Dedifferentiated amniotic fluid mesenchymal stem cell (primary cell): ENCODE measurements around the gene GJA10.

Experiments used
- DNase-seq: peaks from one replicate; pipeline ENCODE4 v3.0.0-alpha.2; 2016; ENCODE audit errors: extremely low spot score

Gene GJA10

GRCh38 chr6:89917216-89917615, 22.9 kb downstream of the GJA10 start:
- DNase-seq = no peak

DNA sequence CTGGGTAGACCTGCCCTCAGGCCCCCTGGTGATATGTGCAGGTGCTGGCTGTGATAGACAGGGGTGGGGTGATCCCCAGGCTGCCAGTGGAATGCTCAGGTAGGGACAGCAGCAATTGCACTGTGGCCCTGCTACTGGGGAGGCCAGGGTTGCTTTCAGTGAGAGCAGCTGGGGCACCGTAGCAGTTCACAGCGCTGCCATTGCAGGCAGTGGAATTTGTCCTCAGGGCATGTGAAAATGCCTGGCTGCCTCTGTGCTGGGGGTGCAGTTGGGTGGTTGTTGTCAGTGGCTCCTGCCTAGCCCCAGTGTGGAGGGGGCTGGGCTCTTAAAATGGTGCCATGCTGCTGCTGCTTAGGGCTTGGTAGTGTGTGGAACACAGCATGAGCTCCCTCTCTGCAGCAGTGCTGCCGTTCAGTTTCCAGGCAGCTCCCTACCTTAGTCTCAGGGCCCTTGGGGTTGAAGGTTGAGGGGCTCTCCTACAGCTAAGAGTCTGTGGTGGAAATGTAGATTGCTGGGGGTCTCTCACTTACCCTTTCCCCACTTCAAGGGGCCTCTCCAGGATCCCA, 23.6 kb downstream of the GJA10 start:
- no peak for DNase-seq

- DNase-seq = no peak
Measured at GRCh38 chr6:89921197-89921596, 26.9 kb downstream of the GJA10 start.

DNA sequence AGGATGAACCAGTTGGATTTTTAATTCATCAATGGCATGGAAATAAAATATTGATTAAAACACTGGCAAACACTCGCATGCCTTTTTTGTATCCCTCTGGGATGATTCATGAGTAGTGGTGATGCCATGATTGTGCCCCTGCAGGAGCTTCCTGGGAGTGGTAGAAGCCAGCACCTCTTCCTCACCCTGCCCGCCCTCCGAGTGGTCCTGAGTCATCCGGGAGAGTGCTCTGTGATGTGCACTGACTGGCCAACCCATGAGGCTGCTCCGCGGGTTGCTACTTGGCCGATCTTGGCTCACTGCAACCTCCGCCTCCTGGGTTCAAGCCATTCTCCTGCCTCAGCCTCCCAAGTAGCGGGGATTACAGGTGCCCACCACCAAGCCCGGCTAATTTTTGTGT, 27.4 kb downstream of the GJA10 start:
- DNase-seq = no peak

- no peak for DNase-seq
Measured at GRCh38 chr6:89924231-89924630, 30.0 kb downstream of the GJA10 start.

DNA sequence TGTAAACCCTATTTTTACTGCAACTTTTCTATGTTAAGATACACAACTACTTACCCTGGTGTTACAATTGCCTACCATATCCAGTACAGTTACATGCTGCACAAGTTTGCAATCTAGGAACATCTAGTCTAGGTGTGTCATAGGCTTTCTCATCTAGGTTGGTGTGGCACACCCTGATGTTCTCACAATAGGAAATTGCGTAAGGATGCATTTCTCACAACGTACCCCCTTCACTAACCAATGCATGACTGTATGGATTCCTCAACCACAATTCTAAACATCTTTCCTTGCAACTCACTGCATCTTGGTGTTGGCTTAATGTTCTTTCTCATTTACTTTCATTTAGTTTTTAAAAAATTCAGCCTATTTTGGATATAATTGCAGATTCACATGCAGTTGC, 31.6 kb downstream of the GJA10 start:
- DNase-seq = no peak

DNA sequence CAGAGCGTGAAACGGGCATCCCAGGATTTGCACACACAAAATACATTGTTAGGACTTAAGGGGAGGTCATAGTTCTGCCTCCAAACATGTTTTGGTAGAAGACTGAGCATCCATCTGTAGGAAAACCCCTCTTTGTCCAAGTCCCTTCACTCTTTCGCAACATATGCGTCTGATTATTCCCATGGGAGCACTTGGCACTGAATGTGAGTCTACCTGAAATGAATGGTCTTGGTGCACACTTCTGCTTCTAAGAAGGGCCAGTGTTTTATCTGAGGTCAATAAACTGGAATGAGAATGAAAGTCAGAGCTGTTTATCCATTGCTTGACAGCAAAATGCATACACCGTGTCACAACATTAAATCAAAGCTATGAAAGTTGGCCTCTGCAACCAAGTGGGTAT, 33.0 kb downstream of the GJA10 start:
- DNase-seq = no peak

DNA sequence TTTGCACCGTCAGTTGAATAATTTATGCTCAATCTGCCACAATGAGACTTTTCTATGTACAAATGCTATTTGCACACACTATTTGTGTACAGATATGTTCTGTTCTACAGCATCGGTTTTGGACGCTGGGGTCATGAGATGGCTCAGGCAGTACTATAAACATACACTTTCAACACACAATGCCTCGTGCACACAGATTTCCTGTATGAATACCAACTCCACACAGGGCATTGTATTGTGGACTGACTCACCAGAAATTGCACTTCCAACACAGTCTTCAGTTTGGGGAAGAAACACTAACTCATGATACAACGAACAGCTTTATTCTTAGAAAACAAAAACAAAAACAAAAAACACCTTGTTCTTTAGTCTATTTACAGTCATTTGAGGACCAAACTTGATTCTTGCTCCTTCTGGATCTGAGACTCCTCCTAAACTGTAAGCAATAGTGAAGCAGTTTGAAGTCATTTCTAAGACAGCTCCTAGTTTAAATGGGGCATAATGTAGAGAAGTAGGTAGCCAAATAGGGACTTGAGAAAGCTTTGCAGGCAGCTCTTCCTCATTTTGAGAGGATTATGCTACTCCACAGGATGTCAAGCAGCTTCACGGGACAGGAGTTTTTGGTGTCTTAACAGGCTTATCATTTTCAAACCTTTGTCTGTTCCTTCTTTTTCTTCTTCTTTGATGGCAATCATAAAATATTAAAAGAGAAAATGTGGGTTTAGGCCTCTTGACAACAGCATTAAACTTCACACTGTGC, 33.7 kb downstream of the GJA10 start:
- no peak for DNase-seq

DNA sequence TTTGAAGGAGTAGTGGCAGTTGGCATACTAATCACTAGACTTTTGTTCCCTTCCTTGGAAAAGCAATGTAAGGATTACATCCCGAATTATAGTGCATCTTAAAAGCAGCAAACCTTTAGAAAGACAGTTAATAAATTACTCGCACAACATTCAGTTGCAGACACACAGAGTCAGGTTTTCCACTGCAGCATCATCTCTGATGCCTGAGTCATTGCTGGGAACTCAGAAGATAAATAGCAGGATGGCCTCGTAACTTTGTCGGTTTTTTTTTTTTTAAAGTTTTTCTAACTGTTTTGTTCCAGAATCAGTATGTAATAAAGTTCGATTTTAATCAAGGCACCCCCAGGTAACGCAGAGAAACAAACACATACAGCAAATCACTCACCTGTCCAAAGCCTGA, 34.3 kb downstream of the GJA10 start:
- DNase-seq = no peak

GRCh38 chr6:89930789-89931188, 36.5 kb downstream of the GJA10 start:
- DNase-seq = no peak

DNA sequence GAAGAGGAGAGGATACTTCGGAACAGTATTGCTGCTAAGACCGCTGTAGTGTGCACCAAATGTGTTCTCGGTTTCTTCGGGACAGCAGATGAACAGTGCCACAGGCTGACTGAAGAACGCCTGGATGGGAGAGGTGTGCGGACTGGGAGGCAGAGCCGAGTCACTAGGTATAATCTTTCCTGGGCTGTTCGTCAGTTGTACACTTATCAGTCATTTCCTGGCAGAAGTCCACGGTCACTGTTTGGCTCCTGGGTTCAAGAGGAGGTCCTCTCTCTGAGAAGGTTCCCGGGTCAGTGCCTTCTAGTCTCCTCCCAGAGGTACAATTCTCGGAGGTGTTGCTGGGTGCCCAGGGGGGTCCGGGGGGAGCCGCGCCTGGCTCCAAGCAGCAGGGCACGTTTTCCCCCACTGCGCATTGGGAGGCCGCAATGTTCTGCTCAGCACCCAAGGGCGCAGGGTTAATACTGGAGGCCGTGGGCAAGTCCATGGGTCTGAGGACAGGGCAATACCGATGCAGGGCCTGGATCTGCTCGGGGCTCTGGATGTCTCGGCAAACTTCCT, 38.1 kb downstream of the GJA10 start:
- DNase-seq = no peak

DNA sequence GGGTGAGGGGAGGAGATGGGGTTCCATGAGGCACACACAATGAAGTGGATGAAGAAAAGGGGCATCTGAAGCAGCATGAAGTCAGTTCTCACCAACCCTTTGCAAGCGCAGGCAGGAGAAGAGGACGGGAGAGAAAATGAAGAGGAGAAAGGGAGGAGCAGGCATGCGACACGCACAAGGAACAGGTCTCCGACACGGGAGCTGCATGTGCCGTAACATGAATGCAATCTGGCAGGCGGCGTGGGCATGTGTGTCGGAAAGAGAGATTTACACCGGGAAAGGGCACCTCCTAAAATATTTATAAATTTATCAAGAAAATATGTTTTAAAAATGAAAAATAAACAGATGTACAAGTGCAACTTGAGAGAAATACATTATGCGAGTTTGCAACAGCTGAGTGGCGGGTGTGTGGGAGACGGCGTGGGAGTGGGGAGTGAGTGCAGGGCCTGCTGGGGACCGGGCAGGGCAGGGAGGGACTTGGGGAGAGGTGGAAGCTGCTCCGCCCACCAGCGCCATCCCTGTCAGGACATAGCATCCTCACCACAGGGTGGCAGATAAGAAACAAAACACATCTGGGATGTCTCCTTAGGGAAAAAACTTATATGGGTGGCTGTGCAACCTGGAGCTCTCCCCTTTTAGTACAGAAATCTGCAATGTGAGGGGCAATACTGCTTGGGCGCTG, 40.6 kb downstream of the GJA10 start:
- no peak for DNase-seq

GRCh38 chr6:89936177-89936576, 41.9 kb downstream of the GJA10 start:
- DNase-seq = no peak

DNA sequence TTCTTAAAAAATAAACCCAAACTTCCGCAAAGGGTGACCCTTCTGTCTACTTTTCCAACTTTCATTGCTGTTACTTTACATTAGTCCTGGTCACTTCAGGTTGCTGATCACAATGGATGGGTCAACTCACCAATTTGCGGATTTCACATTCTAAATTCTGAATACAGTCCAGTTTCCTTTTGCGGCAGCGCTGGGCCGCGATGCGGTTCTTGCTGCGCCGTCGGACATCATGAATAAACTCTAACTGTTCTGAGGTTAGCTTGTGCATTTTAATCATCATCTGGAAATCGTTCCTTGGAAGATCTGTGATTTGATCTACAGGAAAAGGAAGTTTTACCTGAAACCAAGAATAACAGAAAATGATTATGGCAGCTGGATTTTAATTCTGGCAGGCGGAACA, 43.7 kb downstream of the GJA10 start:
- DNase-seq = no peak

GRCh38 chr6:89939144-89939543, 44.9 kb downstream of the GJA10 start:
- DNase-seq = no peak

DNA sequence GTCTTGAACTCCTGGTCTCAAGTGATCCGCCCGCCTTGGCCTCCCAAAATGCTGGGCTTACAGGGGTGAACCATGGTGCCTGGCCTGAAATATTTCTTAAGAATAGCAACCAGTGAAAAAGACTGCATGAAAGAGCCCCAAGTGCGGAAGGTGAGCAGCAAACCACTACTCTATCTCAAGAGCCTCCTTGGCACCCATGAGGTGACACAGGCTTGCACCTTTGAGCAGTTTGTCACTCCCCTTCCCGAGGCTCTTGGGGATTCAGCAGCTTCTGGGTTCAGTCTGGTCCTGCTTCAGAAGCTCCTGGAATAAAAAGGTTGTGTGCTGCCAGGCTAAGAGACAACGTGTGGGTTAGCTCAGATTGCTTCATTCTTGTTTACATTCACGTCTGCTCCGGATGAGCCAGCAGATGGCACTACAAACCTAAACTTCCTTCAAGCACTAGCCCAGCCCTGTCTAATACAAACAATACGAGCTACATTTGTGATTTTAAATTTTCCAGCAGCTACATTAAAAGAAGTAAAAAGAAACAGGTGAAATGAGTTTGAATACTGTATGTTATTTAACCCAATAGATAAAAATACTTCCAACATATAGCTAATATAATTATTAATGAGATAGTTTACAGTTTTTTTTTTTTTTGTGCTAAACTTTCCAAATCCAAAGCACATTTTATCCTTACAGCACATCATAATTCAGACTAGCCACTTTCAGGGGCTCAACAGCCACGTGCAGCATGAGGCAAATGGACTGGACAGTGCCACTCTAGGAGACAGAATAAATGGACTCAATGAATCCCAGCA, 46.2 kb downstream of the GJA10 start:
- peak; percentile 92 for DNase-seq

DNA sequence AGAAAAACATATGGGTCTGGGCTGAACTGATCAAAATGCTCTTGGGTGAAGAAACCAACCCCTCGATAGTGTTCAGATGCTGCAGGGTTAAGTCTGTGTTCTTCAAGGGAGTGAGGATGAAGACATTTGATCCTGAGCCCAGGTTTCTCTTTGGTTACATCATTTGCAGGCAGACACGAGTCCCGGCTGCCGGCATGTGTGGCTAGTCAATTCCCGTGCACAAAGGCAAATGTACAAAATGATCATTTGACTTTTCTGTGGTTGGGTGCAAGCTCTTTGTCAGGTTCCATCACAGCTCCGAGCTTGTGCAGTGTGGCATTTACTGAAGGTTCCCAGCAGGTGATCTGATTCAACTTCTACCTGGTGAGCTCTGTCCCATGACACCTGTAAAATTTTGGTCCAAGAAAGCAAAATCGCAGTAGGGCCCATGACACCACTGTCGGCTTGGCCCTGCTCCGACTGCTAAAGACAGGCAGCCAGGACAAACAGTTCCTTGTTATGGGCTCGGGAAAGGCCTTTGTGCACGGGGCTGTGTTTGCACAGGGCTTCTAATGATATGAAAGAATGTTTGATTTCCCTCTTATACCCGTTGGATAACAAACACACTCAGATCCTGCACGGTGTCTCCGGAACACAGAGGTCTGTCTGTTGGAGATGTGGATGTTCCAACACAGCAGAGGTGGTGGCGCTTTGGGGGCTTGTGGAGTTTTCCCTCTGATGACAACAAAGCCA, 46.9 kb downstream of the GJA10 start:
- DNase-seq = no peak

GRCh38 chr6:89941763-89942497, 47.7 kb downstream of the GJA10 start:
- no peak for DNase-seq

DNA sequence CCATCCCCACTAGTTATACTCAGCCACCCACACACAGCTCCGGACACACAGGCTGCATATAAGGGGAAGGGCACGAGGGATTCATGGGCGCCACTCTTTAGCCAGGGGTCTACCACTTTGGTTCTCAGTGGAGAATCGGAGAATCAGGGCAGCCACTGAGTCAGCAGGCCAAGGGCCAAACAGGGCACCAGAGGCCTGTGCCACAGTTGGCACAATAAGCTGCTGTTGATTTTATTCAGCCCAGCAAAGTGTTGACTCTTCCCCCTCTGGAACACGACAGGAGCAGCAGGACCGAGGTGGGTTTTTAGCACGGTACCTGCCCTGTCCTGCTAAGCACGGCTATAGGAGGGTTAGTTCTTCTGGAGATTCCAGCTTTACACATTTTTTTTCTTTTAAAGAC, 48.3 kb downstream of the GJA10 start:
- DNase-seq = no peak

GRCh38 chr6:89944181-89944755, 50.0 kb downstream of the GJA10 start:
- no peak for DNase-seq
